ENCODE results near the gene IZUMO1.
"Not testable (repeated sequence)": the region's sequence is repeated elsewhere in the genome, so short reads cannot be mapped to it uniquely, and the experiment has no call there.

IZUMO1 gene

DNA sequence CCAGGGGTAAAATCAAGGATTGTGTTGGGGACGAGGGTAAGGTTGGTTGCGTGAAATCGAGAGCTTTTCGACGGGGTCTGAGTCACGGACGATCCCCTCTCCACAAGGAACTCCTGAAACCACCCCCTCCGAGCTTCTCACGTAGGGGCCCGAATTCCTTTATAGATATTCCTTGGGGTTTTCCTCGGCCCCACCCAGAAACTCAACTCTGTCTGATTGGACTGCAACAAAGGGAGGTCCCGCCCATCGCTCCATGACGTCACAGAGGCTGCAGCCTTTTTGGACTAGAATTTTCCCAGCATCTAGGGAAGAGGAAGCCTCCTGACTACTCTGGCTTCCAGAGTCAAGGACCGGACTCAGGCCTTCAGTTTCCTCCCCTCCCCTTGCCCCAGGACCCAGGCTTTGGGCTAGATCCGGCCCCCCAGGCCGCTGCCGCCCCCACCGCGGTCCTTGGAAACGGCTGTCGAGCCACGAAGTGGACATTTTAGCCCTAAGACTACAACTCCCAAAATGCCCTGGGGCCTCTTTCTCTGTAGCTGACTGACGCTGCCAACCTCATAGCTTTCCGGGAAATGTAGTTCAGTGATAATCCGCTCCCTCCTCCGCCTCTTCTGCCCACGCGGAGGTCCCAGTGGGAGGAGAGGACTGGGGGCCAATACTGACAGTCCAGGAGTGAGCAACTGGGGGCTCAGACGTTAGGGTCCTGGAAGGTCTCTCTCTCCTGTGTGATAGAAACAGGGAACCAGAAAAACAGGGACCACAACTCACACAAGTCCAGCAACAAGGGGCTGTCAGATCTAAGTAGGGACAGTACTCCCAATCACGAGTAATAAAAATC lies at the start of gene IZUMO1:
Gene IZUMO1 (minus strand): TSS at position 172 of the 838 bp plus-strand sequence. CDS start 1,050 bp downstream, outside the sequence.
- DNase-seq (ENCODE audit: low spot score), result no peak

DNA sequence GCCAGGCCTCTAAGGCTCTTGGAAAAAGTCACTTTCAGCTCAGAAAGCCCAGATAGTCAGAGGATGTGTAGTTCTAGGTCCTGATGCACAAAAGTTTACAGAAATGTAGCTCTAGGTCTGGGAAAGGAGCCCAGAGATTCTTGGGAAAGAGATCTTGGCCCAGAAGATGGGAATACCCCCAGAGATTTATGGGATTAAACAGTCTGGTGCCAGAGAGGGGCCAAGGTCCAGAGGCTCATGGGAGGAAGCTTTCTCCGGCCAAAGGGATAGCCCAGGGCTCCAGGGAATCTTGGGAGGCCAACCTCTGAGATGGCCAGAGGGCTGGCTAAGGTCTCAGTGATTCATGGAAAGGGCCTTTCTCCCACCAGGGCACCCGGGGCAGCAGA lies 49.0 kb upstream of the IZUMO1 start:
- DNase-seq (ENCODE audit: low spot score), result no peak

DNA sequence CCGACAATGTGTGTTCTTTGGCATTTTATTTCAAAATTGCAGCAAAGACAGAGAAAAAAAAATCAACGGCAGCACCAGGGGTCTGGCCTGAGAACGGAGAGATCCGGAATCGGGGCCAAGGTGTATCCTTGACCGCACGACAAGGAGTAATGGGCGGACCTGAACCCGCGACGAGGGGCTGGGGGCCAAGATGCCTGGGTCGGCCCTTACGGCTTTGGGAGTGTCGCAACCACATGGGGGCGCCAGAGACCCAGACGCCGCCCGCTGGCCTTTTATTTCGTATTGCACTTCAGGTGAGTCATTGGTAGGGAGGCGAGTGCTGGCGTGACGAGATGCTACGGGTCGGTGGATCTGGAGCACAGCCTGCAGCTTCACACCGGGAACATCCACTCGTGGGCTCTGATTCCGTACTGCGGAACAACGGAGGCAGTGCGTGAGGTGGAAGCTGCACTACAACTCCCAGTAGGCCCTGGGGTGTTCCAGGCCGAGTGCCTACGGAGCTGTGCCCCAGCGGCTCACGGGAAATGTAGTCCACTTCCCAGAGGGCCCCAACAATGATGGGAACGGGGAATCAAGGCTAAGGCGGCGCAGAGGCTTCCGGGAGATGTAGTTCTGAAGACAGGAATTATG lies 48.5 kb upstream of the IZUMO1 start:
- DNase-seq (ENCODE audit: low spot score), result peak; percentile 94

DNA sequence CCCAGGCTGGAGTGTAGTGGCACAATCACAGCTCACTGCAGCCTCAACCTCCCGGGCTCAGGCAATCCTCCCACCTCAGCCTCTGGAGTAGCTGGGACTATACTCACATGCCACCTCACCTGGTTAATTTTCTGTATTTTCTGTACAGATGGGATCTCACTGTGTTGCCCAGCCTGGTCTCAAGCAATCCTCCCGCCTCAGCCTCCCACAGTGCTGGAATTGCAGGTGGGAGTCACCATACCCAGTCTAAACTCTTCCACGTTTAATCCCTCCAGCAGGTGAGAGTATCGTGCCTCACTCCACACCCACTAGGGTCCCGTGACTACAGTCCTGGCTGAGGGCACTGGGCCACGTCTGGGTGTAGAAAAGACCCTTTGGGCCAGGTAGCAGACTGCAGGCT lies 47.6 kb upstream of the IZUMO1 start:
- DNase-seq (ENCODE audit: low spot score), result no peak

DNA sequence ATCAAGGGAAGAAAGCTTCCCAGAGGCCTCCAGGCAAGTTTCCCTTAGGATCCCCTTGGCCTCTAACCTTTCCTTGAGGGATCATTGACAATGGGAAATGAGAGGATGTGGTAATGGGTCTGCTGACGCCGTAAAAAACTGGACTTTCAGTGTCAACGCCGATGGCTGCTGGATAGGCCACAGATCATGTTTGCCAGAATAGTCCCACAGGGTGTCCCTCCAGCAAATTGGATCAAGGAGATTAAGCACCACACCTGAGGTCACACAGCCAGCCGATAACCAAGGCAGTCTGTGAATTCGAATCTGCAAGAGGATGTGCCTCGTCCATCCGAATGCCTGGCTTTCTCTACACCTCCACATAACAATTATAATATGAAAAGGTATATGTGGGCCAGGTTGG lies 46.6 kb upstream of the IZUMO1 start:
- DNase-seq (ENCODE audit: low spot score), result no peak

GRCh38 chr19:48787331-48787730 lies 40.6 kb upstream of the IZUMO1 start:
- not testable (repeated sequence) for DNase-seq (ENCODE audit: low spot score)

DNA sequence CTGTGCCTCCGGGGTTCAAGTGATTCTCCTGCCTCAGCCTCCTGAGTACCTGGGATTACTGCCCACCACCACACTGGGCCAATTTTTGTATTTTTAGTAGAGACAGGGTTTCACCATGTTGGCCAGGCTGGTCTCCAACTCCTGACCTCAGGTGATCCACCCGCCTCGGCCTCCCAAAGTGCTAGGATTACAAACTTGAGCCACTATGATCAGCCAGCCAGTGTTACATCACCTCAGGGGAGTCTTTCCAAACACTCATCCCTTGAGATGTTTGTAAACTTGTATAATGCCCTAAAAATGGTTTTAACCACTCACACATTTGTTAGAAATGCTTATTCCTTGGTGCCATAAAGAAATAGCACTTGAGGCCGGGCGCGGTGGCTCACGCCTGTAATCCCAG lies 39.7 kb upstream of the IZUMO1 start:
- not testable (repeated sequence) for DNase-seq (ENCODE audit: low spot score)

DNA sequence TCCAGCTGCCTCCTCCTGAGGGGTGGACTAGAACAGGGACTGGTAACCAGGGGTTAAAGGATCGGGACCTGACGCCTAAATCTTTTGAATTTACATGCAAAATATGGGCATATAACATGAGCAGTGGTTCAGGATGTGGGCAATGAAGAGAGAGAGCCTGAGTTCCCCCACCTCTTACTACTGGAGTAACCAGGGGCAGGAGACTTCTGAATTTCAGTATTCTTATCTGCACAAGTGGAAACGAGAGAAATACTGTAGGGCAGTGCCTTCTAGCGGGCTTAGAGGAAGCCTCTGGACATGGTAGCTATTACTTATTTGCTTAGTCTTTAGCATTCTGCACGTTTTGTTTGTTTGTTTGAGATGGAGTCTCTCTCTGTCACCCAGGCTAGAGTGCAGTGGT lies 37.8 kb upstream of the IZUMO1 start:
- DNase-seq (ENCODE audit: low spot score), result no peak

DNA sequence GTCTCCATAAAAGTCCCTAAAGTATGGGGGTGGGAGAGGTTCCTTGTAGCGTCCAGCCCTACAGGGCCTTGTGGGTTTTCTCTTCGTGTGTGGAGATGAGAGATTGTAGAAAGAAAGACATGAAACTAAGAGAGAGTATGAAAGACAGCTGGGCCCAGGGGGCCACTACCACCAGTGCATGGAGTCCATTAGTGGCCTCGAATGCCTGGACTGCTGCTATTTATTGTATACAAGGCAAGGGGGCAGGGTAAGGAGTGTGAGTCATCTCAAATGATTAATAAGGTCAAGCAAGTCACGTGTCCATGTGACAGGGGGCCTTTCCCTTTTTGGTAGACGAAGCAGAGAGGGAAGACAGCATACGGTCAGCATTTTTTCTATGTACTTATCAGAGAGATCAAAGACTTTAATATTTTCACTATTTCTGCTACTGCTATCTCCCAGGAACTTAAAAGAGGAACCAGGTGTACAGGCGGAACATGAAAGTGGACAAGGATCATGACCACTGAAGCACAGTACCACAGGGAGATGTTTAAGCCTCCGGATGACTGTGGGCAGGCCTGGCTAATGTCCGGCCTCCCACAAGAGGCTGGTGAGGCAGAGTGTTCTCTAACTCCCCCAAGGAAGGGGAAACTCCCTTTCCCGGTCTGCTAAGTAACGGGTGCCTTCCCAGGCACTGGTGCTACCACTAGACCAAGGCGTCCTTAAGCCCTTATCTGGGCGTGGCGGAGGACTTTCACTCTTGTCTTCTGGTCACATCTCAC lies 34.1 kb upstream of the IZUMO1 start:
- peak; percentile 67 for DNase-seq (ENCODE audit: low spot score)

- no peak for DNase-seq (ENCODE audit: low spot score)
Measured at GRCh38 chr19:48779636-48780035, 32.9 kb upstream of the IZUMO1 start.

DNA sequence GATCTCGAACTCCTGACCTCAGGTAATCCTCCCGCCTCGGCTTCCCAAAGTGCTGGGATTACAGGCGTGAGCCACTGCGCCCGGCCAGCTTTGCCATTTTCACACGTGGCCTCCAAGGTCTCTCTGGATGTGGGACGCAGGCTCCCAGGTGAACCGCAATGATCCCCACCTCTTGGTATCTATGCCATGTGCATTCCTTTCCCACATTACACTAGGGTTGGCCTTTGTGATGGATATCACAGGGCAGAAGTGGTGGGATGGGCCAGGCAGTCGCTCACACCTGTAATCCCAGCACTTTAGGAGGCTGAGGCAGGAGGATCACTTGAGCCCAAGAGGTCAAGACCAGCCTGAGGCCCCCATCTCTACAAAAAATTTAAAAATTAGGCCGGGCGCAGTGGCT lies 31.0 kb upstream of the IZUMO1 start:
- no peak for DNase-seq (ENCODE audit: low spot score)

GRCh38 chr19:48777139-48777538 lies 30.4 kb upstream of the IZUMO1 start:
- DNase-seq (ENCODE audit: low spot score), result no peak

DNA sequence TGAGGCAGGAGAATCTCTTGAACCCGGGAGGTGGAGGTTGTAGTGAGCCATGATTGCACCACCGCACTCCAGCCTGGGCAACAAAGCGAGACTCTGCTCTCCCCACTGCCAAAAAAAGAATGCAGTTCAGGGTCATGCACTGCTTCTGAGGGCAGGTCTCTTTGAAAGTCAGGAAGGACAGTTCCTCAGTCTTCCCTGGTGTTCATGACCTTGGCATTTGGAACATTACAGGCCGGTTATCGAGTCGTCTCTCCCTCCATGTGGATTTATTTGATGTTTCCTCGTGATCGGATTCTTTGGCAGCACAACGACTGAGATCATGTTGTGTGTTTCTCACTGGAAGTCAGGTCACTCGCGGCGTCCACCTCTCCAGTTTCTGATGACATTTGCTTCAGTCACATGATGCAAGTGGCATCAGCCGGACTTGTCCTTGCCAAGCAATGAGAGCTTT lies 25.8 kb upstream of the IZUMO1 start:
- no peak for DNase-seq (ENCODE audit: low spot score)

DNA sequence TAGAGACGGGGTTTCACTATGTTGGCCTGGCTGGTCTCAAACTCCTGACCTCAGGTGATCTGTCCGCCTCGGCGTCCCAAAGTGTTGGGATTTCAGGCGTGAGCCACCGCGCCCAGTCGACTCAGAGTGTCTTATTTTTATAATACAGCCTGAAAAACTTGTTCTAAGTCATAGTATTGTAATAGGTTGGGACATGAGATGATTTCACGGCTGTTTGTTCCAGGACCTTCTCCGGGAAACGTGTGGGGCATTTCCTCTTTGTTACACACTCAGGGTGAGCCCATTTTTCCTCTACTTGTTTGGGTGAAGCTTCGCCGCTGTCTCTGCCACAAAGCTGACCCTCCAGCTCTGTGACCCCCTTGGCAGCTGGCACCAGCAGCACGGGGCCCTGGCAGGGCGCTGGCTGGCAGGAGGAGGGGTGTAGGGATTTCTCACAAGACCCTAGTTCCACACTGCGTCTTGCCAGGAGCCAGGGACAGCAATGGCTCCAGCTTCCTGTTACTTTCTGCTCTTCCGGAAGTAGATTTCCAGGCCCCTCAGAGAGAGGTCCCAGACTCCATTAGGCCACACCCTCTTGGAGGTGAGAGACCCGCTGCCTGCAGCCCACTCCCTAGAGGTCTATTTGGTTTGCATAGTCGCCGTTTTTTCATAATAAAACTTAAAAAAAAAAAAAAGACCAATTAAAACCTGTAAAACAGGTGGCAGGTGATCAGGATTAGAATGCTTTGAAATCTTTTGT lies 24.2 kb upstream of the IZUMO1 start:
- DNase-seq (ENCODE audit: low spot score), result no peak

DNA sequence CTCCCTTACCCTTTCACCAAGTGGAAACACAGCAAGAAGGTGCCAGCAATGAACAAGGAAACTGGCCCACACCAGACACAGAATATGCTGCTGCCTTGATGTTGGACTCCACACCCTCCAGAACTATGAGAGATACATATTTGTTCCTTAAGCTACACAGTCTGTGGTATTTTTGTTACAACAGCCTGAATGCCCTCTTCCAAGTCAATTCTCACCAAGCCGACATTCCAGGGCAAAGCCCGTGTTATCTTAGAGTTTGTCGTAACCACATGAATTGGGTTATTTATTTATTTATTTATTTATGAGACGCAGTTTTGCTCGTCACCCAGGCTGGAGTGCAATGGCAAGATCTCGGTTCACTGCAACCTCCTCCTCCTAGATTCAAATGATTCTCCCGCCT lies 23.6 kb upstream of the IZUMO1 start:
- no peak for DNase-seq (ENCODE audit: low spot score)

- DNase-seq (ENCODE audit: low spot score), result no peak
Measured at GRCh38 chr19:48768994-48769713, 22.4 kb upstream of the IZUMO1 start.

- DNase-seq (ENCODE audit: low spot score), result not testable (repeated sequence)
Measured at GRCh38 chr19:48768171-48768753, 21.6 kb upstream of the IZUMO1 start.

GRCh38 chr19:48765816-48766215 lies 19.1 kb upstream of the IZUMO1 start:
- not testable (repeated sequence) for DNase-seq (ENCODE audit: low spot score)

GRCh38 chr19:48760504-48761205 lies 13.9 kb upstream of the IZUMO1 start:
- peak; percentile 71 for DNase-seq (ENCODE audit: low spot score)

GRCh38 chr19:48757741-48758144 lies 11.0 kb upstream of the IZUMO1 start:
- DNase-seq (ENCODE audit: low spot score), result no peak
